GM12878 (cell line): ENCODE data around the gene PREP. TPM values are rescaled to one million over a fixed set of nuclear protein-coding genes. Genes with fewer than 3 reads are reported as not detected.

Source experiments
- ATAC-seq: fragments of 200-7000 bp; cut with Tn5 transposase; 3 replicates; pipeline ENCODE4 v1.9.1; 2020; ENCODE audit warnings: mild to moderate bottlenecking, moderate library complexity
- BruUV-seq: library from RNA; stranded (reverse); fragments of 400-500 nt; replicated peaks from 2 replicates; lab custom pipeline; 2021; lab: Mats Ljungman, UMichigan
- CTCF ChIA-PET: fragments of 300-600 bp; sonication (Branson Sonifier 250); formaldehyde crosslinking; extraction: SDS; loops from one replicate; lab custom pipeline; 2021; ENCODE audit warnings: inconsistent platforms; lab: Yijun Ruan, JAX
- POLR2A ChIA-PET: fragments of 350-600 bp; formaldehyde crosslinking; extraction: SDS; loops from one replicate; lab custom pipeline; 2021; ENCODE audit warnings: inconsistent platforms; lab: Charles Lee
- RAD21 ChIA-PET: fragments of 300-600 bp; sonication (Branson Sonifier 250); formaldehyde crosslinking; loops from one replicate; lab custom pipeline; 2023; ENCODE audit warnings: antibody characterized with exemption; ENCODE audit not compliant: unreplicated experiment; lab: Charles Lee
- SMC1A ChIA-PET: fragments of 300-600 bp; sonication (Branson Sonifier 250); formaldehyde crosslinking; loops from one replicate; lab custom pipeline; 2023; ENCODE audit not compliant: unreplicated experiment, uncharacterized antibody; lab: Charles Lee
- DNase-seq: peaks from one replicate; pipeline ENCODE4 v3.0.0-alpha.2; 2011; ENCODE audit warnings: low read depth, low spot score
- FAIRE-seq: peaks from 3 replicates; lab custom pipeline; 2011; peaks lifted over from hg19 to GRCh38; lab: Jason Lieb, UNC
- H2AFZ ChIP-seq: 2 replicates; pipeline ENCODE4 v1.6.0; 2011; ENCODE audit warnings: low read depth, low read length, control low read depth; ENCODE audit not compliant: control insufficient read depth
- H3K27ac ChIP-seq: 2 replicates; pipeline ENCODE4 v1.5.1; 2011; ENCODE audit warnings: control low read depth; ENCODE audit not compliant: control insufficient read depth, insufficient read depth
- H3K27me3 ChIP-seq, 2 experiments: replicated peaks in 1 of 2; 2 replicates each; pipeline versions ENCODE4 v1.6.0 to v1.6.1; 2011; ENCODE audit warnings: low read length in 1 of 2; ENCODE audit not compliant: control insufficient read depth in 2 of 2, insufficient read depth in 2 of 2
- H3K36me3 ChIP-seq, 2 experiments: 2 replicates each; pipeline ENCODE4 v1.5.1; 2011; ENCODE audit warnings: low read length in 1 of 2; ENCODE audit not compliant: control insufficient read depth in 2 of 2, insufficient read depth in 2 of 2
- H3K4me1 ChIP-seq: 2 replicates; pipeline ENCODE4 v1.6.1; 2011; ENCODE audit warnings: mild to moderate bottlenecking, low read length, moderate library complexity, mixed read lengths; ENCODE audit not compliant: control insufficient read depth, insufficient read depth
- H3K4me2 ChIP-seq: 2 replicates; pipeline ENCODE4 v1.6.0; 2011; ENCODE audit warnings: control low read depth; ENCODE audit not compliant: control insufficient read depth, insufficient read depth
- H3K4me3 ChIP-seq: fragments of 200-600 bp; sonication (generic); 2 replicates; pipeline ENCODE4 v1.5.1; 2016
- H3K79me2 ChIP-seq: 2 replicates; pipeline ENCODE4 v1.6.0; 2011; ENCODE audit warnings: low read length; ENCODE audit not compliant: control insufficient read depth, insufficient read depth
- H3K9ac ChIP-seq: 2 replicates; pipeline ENCODE4 v1.8.0; 2011; ENCODE audit warnings: low read length, control low read depth, mixed read lengths; ENCODE audit not compliant: control insufficient read depth, insufficient read depth
- H3K9me3 ChIP-seq: replicated peaks from 3 replicates; pipeline ENCODE4 v1.5.1; 2011; ENCODE audit warnings: mild to moderate bottlenecking, low read length; ENCODE audit not compliant: control insufficient read depth, insufficient read depth
- H4K20me1 ChIP-seq: 2 replicates; pipeline ENCODE4 v1.6.0; 2011; ENCODE audit not compliant: control insufficient read depth, insufficient read depth
- HDGF ChIP-seq: fragments of 450-650 bp; IDR thresholded peaks from 2 replicates; pipeline ENCODE4 v1.6.1; 2016; ENCODE audit warnings: antibody characterized with exemption
- MLLT1 ChIP-seq: fragments of 450-650 bp; IDR thresholded peaks from 2 replicates; pipeline ENCODE4 v1.6.1; 2016; ENCODE audit warnings: mild to moderate bottlenecking
- PAX8 ChIP-seq: fragments of 450-650 bp; IDR thresholded peaks from 2 replicates; pipeline ENCODE4 v1.6.1; 2017; ENCODE audit warnings: mild to moderate bottlenecking, moderate library complexity
- SP1 ChIP-seq: IDR thresholded peaks from one replicate; pipeline ENCODE4 v1.6.1; 2011; ENCODE audit warnings: low read depth, low read length
- SUZ12 ChIP-seq: fragments of 200-600 bp; sonication (generic); IDR thresholded peaks from one replicate; pipeline ENCODE4 v1.6.1; 2018; ENCODE audit warnings: antibody characterized with exemption, mild to moderate bottlenecking; ENCODE audit not compliant: unreplicated experiment
- TCF7 ChIP-seq: IDR thresholded peaks from 2 replicates; pipeline ENCODE4 v1.6.1; 2014; ENCODE audit warnings: antibody characterized with exemption, borderline replicate concordance
- ZNF384 ChIP-seq: IDR thresholded peaks from 2 replicates; pipeline ENCODE4 v1.6.1; 2012; ENCODE audit warnings: low read depth, mild to moderate bottlenecking, low read length, improper control_type of control experiment, borderline replicate concordance
- WGBS: methylation state at CpG from one replicate; pipeline ENCODE4 v1.1.6; 2016; ENCODE audit warnings: low lambda C conversion rate; ENCODE audit not compliant: insufficient replicate concordance, insufficient coverage; ENCODE audit errors: missing lambda C conversion rate; 5-methylcytosine and 5-hydroxymethylcytosine counted together
- in situ Hi-C: fragments of 300-500 bp; cut with MboI; formaldehyde crosslinking; loops from 9 replicates; pipeline ENCODE4 v1.14.3; 2018; ENCODE audit warnings: mixed read lengths
- intact Hi-C: fragments of 100-400 bp; cut with micrococcal nuclease; formaldehyde crosslinking; loops from one replicate; pipeline ENCODE4 v1.14.2; 2022; ENCODE audit not compliant: unreplicated experiment
- polyA plus RNA-seq, 11 experiments: library from polyadenylated mRNA; depleted of rRNA in 4 of 11; unstranded in 6 of 11; stranded (reverse) in 5 of 11; fragments of >200 nt; fragmentation: Nextera tagmentation in 4 of 11; fragmentation: Illumina TruSeq in 1 of 11; extraction: Ambion mirVana in 4 of 11; extraction: Trizol in 1 of 11; gene quantifications; 1 replicate in 1 of 11; 2 replicates in 10 of 11; pipeline versions ENCODE4 v1.2.1 to v1.2.3, GENCODE V29; 2011 to 2016; ENCODE audit warnings: inconsistent platforms in 2 of 11, missing spikeins in 2 of 11, low read depth in 1 of 11
- total RNA-seq, 4 experiments: library from RNA; depleted of rRNA in 3 of 4; stranded (reverse); fragments of >200 nt in 3 of 4; fragmentation: Illumina TruSeq in 1 of 4; extraction: Trizol in 1 of 4; gene quantifications; 2 replicates each; pipeline versions ENCODE4 v1.2.1 to v1.2.3, GENCODE V29; 2013 to 2021

The PREP gene
- total and polyA plus RNA-seq, 10 of the 15 experiments (the other 5 are each of a cell fraction or from before 2014, with no cell fraction given) = 6.5 to 33.6 (median 18.1) TPM

- TF ChIP-seq MLLT1 (no peak), ZNF384 (no peak), SP1 (no peak), PAX8 (no peak)
These were observed 100.9 kb downstream of the PREP start (continued) for GRCh38 chr6:105301756-105302616.

GRCh38 chr6:105301072-105301503, 101.8 kb downstream of the PREP start:
- CTCF ChIA-PET = interaction anchor here (1.5 kb wide), 1 partner anchor 17 kb away, joined by 4 read pairs; no protein-coding TSS in a partner anchor
- Histone ChIP-seq H3K27ac (no peak overlapping the region), H3K9me3 (no peaks in the 10 kb centered on the region), H3K4me2 (no peak overlapping the region), H3K9ac (no peak overlapping the region), H3K36me3 (no peaks in the 10 kb centered on the region; a peak in 1 of 4 replicates), H3K4me1 (no peaks in the 10 kb centered on the region), H4K20me1 (no peaks in the 10 kb centered on the region), H3K4me3 (no peak overlapping the region), H3K79me2 (no peaks in the 10 kb centered on the region), H3K27me3 (no peaks in the 10 kb centered on the region), H2AFZ (no peak overlapping the region)
- SMC1A ChIA-PET = interaction anchor here (1.1 to 1.7 kb wide), 3 partner anchors 9 to 14 kb away, joined by 3 to 6 read pairs (median 4); no protein-coding TSS in a partner anchor
- ATAC-seq (no peak), DNase-seq (no peak), FAIRE-seq (no peak)
- no TSS peak for BruUV-seq
- TF ChIP-seq SUZ12 = no peak
- TF ChIP-seq HDGF = no peak
- no peak for TF ChIP-seq TCF7
- intact Hi-C loops = no loop called here
- WGBS = 97% methylated on average over 4 of the region's 4 CpGs
- POLR2A ChIA-PET = no interaction called here
- RAD21 ChIA-PET = no interaction called here
- in situ Hi-C loops = no loop called here
